PC-3 (cell line): ENCODE results near the gene NTN5. TPM values are rescaled to one million over a fixed set of nuclear protein-coding genes. Genes with fewer than 3 reads are reported as not detected.
"Not testable (repeated sequence)": the region's sequence is repeated elsewhere in the genome, so short reads cannot be mapped to it uniquely, and the experiment has no call there.

Experiments
- ATAC-seq: fragments of 200-7000 bp; cut with Tn5 transposase; 2 replicates; pipeline ENCODE4 v1.9.1; 2020; ENCODE audit warnings: mild to moderate bottlenecking, moderate library complexity
- BruUV-seq: library from RNA; stranded (reverse); fragments of 400-500 nt; replicated peaks from 2 replicates; lab custom pipeline; 2021; lab: Mats Ljungman, UMichigan
- CTCF ChIA-PET: fragments of 300-600 bp; sonication (Branson Sonifier 250); formaldehyde crosslinking; loops from one replicate; lab custom pipeline; 2022; ENCODE audit warnings: antibody characterized with exemption; lab: Charles Lee
- POLR2A ChIA-PET: fragments of 300-600 bp; sonication (Branson Sonifier 250); formaldehyde crosslinking; loops from one replicate; lab custom pipeline; 2022; ENCODE audit warnings: antibody characterized with exemption; ENCODE audit not compliant: unreplicated experiment; lab: Charles Lee
- DNase-seq: peaks from one replicate; pipeline ENCODE4 v3.0.0-alpha.2; 2015
- H2AFZ ChIP-seq: fragments of 300-600 bp; sonication (generic); 2 replicates; pipeline ENCODE4 v1.6.0; 2016; ENCODE audit warnings: antibody characterized with exemption, low read length
- H3F3A ChIP-seq: fragments of 300-600 bp; sonication (generic); one replicate; pipeline ENCODE4 v1.6.0; 2017; ENCODE audit warnings: antibody characterized with exemption, low read length, control low read depth, mild to moderate bottlenecking; ENCODE audit not compliant: unreplicated experiment
- H3K27ac ChIP-seq: fragments of 300-600 bp; sonication (generic); 2 replicates; pipeline ENCODE4 v1.5.1; 2016; ENCODE audit warnings: mild to moderate bottlenecking, low read length
- H3K27me3 ChIP-seq: fragments of 300-600 bp; sonication (generic); 2 replicates; pipeline ENCODE4 v1.6.1; 2016; ENCODE audit warnings: low read length, mixed read lengths
- H3K36me3 ChIP-seq: fragments of 300-600 bp; sonication (generic); 2 replicates; pipeline ENCODE4 v1.6.1; 2016; ENCODE audit warnings: low read depth, mixed run types, low read length, mixed read lengths
- H3K4me1 ChIP-seq: fragments of 300-600 bp; sonication (generic); 2 replicates; pipeline ENCODE4 v1.5.1; 2016; ENCODE audit warnings: low read length; ENCODE audit not compliant: insufficient read depth
- H3K4me2 ChIP-seq: fragments of 300-600 bp; sonication (generic); 2 replicates; pipeline ENCODE4 v1.6.0; 2016; ENCODE audit warnings: low read length
- H3K4me3 ChIP-seq: fragments of 300-600 bp; sonication (generic); 2 replicates; pipeline ENCODE4 v1.5.1; 2016; ENCODE audit warnings: mild to moderate bottlenecking, low read length, mixed read lengths
- H3K79me2 ChIP-seq: fragments of 300-600 bp; sonication (generic); 2 replicates; pipeline ENCODE4 v1.6.1; 2017; ENCODE audit warnings: low read length, mixed read lengths
- H3K9ac ChIP-seq: fragments of 300-600 bp; sonication (generic); 2 replicates; pipeline ENCODE4 v1.6.0; 2016; ENCODE audit warnings: mild to moderate bottlenecking, low read length
- H3K9me2 ChIP-seq: fragments of 300-600 bp; sonication (generic); replicated peaks from 2 replicates; pipeline ENCODE4 v1.6.1; 2016; ENCODE audit warnings: mixed run types, low read length, mixed read lengths
- H3K9me3 ChIP-seq: fragments of 300-600 bp; sonication (generic); 2 replicates; pipeline ENCODE4 v1.6.1; 2016; ENCODE audit warnings: low read length, mixed read lengths
- H4K20me1 ChIP-seq: fragments of 300-600 bp; sonication (generic); 2 replicates; pipeline ENCODE4 v1.6.1; 2016; ENCODE audit warnings: low read length, mixed read lengths
- EZH2 ChIP-seq: fragments of 300-600 bp; sonication (generic); IDR thresholded peaks from one replicate; pipeline ENCODE4 v1.6.1; 2017; ENCODE audit warnings: antibody characterized with exemption, mild to moderate bottlenecking, low read length; ENCODE audit not compliant: unreplicated experiment
- EZH2phosphoT487 ChIP-seq: fragments of 300-600 bp; sonication (generic); IDR thresholded peaks from 2 replicates; pipeline ENCODE4 v1.6.1; 2018; ENCODE audit warnings: mild to moderate bottlenecking, antibody characterized with exemption, low read length, borderline replicate concordance
- intact Hi-C: fragments of 100-400 bp; cut with micrococcal nuclease; formaldehyde crosslinking; loops from 2 replicates; pipeline ENCODE4 v1.9.0; 2023
- total RNA-seq: library from RNA; depleted of rRNA; stranded (reverse); fragments of >200 nt; gene quantifications from 2 replicates; pipeline ENCODE4 v1.2.3, GENCODE V29; 2014
- TF ChIP-seq, protein P1 (sequence below): fragments of 300-600 bp; sonication (generic); conservative IDR thresholded peaks from 2 replicates; pipeline ENCODE4 v1.5.1; 2017; ENCODE audit warnings: antibody characterized with exemption, low read depth, mild to moderate bottlenecking, low read length

NTN5 gene
- total RNA-seq, 1 experiment from 2014 or later, result 0.18 TPM

DNA sequence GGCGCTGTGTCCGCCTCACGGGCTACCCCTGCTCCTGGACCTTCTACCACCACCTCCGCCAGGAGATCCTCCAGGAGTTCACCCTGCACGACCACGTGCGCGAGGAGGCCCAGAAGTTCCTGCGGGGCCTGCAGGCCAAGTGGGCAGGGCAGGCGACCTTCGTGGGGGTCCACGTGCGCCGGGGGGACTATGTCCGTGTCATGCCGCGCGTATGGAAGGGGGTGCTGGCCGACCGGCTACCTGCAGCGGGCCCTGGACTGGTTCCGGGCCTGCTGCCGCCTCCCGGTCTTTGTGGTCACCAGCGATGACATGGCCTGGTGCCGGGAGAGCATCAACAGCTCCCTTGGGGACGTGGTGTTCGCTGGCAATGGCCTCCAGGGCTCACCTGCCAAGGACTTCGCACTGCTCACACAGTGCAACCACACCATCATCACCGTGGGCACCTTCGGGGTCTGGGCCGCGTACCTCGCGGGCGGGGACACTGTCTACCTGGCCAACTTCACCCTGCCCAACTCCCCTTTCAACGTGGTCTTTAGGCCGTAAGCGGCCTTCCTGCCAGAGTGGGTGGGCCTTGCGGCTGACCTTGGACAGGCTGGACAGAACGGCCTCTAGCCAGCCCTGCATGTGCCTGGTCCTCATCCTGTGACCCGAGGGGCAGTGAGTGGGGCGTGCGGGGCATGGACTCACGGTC, 7.8 kb upstream of the NTN5 start:
- no TSS peak for BruUV-seq
- CTCF ChIA-PET, result no interaction called here

DNA sequence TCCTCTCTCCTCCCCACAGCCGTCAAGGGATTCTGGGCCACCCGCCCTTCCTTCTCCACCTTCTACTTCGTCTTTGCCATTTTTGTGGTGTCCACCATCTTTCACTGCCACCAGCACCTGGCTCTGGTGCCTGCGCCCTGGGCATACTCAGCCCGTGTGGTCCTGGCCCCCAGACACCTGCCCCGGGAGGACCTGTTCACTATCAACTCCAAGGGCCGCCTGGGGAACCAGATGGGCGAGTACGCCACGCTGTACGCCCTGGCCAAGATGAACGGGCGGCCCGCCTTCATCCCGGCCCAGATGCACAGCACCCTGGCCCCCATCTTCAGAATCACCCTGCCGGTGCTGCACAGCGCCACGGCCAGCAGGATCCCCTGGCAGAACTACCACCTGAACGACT, 7.2 kb upstream of the NTN5 start:
- H3K27me3 ChIP-seq, H2AFZ ChIP-seq, H3K4me3 ChIP-seq, ATAC-seq, H3K79me2 ChIP-seq, H3K4me2 ChIP-seq, BruUV-seq, intact Hi-C loops, POLR2A ChIA-PET, H4K20me1 ChIP-seq, H3K9me3 ChIP-seq, H3F3A ChIP-seq, H3K36me3 ChIP-seq, H3K27ac ChIP-seq, H3K9ac ChIP-seq, DNase-seq, H3K4me1 ChIP-seq, CTCF ChIA-PET, H3K9me2 ChIP-seq: not testable (repeated sequence)

More for the DNA sequence above, 7.8 kb upstream of the NTN5 start:
- Histone ChIP-seq H3K27me3 (no peaks in the 10 kb centered on the region), H2AFZ (no peak overlapping the region), H3K36me3 (no peaks in the 10 kb centered on the region), H4K20me1 (no peaks in the 10 kb centered on the region), H3F3A (no peaks in the 10 kb centered on the region), H3K4me1 (no peaks in the 10 kb centered on the region; the same call in 1 of the 2 replicates), H3K9ac (no peak overlapping the region), H3K9me2 (no peaks in the 10 kb centered on the region), H3K9me3 (no peaks in the 10 kb centered on the region), H3K79me2 (no peaks in the 10 kb centered on the region), H3K4me3 (no peak overlapping the region), H3K27ac (no peak overlapping the region), H3K4me2 (no peak overlapping the region)
- ATAC-seq (no peak), DNase-seq (no peak)
- TF ChIP-seq EZH2phosphoT487 (no peak), EZH2 (no peak)
- TF ChIP-seq, protein P1, sequence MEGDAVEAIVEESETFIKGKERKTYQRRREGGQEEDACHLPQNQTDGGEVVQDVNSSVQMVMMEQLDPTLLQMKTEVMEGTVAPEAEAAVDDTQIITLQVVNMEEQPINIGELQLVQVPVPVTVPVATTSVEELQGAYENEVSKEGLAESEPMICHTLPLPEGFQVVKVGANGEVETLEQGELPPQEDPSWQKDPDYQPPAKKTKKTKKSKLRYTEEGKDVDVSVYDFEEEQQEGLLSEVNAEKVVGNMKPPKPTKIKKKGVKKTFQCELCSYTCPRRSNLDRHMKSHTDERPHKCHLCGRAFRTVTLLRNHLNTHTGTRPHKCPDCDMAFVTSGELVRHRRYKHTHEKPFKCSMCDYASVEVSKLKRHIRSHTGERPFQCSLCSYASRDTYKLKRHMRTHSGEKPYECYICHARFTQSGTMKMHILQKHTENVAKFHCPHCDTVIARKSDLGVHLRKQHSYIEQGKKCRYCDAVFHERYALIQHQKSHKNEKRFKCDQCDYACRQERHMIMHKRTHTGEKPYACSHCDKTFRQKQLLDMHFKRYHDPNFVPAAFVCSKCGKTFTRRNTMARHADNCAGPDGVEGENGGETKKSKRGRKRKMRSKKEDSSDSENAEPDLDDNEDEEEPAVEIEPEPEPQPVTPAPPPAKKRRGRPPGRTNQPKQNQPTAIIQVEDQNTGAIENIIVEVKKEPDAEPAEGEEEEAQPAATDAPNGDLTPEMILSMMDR, result no peak
- POLR2A ChIA-PET, result no interaction called here
- intact Hi-C loops, result no loop called here

DNA sequence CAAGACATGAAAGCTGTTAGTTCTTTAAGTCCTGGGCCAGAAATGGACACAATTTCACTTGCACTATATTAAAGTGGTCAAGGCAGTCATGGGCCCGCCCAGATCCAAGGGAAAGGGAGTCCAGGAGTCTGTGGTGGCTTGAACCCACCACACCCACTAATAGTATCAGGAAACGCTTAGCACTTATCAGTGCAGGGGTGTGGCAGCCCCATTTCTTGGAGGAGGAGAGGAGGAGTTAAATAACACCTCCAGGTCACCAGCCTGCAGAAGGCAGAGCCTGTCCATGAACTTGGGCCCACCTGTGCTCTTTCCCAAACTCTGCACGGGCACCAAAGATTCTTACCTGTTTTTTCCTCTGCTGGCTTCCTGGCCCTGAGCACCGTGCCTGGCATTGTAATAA, 5.4 kb upstream of the NTN5 start:
- no peak overlapping the region for H3K27ac ChIP-seq
- no peaks in the 10 kb centered on the region for H3K9me3 ChIP-seq
- ATAC-seq (no peak), DNase-seq (no peak)
- no peaks in the 10 kb centered on the region for H3K79me2 ChIP-seq
- H2AFZ ChIP-seq, result no peak overlapping the region
- no peak overlapping the region for H3K9ac ChIP-seq
- POLR2A ChIA-PET, result no interaction called here
- BruUV-seq, result no TSS peak
- H3K36me3 ChIP-seq, result no peaks in the 10 kb centered on the region
- no peaks in the 10 kb centered on the region for H3F3A ChIP-seq
- CTCF ChIA-PET, result no interaction called here
- no peaks in the 10 kb centered on the region for H3K27me3 ChIP-seq
- H4K20me1 ChIP-seq, result no peaks in the 10 kb centered on the region
- intact Hi-C loops, result loop anchor here (5.0 kb wide), 1 partner anchor 34 kb away; no protein-coding TSS in a partner anchor
- H3K9me2 ChIP-seq, result no peaks in the 10 kb centered on the region
- H3K4me2 ChIP-seq, result no peak overlapping the region
- TF ChIP-seq EZH2, result no peak
- no peak for TF ChIP-seq EZH2phosphoT487
- TF ChIP-seq, protein P1, result no peak
- H3K4me1 ChIP-seq, result no peaks in the 10 kb centered on the region
- no peak overlapping the region for H3K4me3 ChIP-seq
